Activated CD4-positive, CD25-positive, alpha-beta regulatory T cell (primary cell): ENCODE data around the gene PRPH.

Source experiments
- DNase-seq, 4 experiments: peaks; one replicate each; lab custom pipeline; 2025; lab: John Stamatoyannopoulos, UW

Gene PRPH

GRCh38 chr12:49346659-49347310, 51.8 kb downstream of the PRPH start, which contains the start of gene DNAJC22:
Gene DNAJC22, plus strand, starts transcription at chr12:49346888. Its CDS starts 1,985 bp downstream, at chr12:49348873.
- DNase-seq = no peak

GRCh38 chr12:49347311-49348193, 52.6 kb downstream of the PRPH start:
- peak; percentile 63 to 74 (median 68) for DNase-seq
